GM18873 (cell line): ENCODE data around the gene SAMD4A.
"Not testable (repeated sequence)": the region's sequence is repeated elsewhere in the genome, so short reads cannot be mapped to it uniquely, and the experiment has no call there.

Source experiments
- ATAC-seq: cut with Tn5 transposase; IDR thresholded peaks from one replicate; pipeline ENCODE4 v1.9.1; 2021; ENCODE audit warnings: mild to moderate bottlenecking, moderate library complexity, moderate number of reproducible peaks; ENCODE audit not compliant: unreplicated experiment, low FRiP score

Gene SAMD4A

GRCh38 chr14:54591461-54591860 lies 24.5 kb downstream of the SAMD4A start:
- no peak for ATAC-seq

GRCh38 chr14:54591866-54592265 lies 24.9 kb downstream of the SAMD4A start:
- no peak for ATAC-seq

GRCh38 chr14:54593860-54594259 lies 26.9 kb downstream of the SAMD4A start:
- no peak for ATAC-seq

- no peak for ATAC-seq
These were observed 27.6 kb downstream of the SAMD4A start for GRCh38 chr14:54594537-54594936.

GRCh38 chr14:54597795-54598443 lies 31.0 kb downstream of the SAMD4A start:
- no peak for ATAC-seq

- ATAC-seq, result no peak
These were observed 33.2 kb downstream of the SAMD4A start for GRCh38 chr14:54599966-54600716.

GRCh38 chr14:54600717-54601109 lies 33.8 kb downstream of the SAMD4A start:
- ATAC-seq, result no peak

- no peak for ATAC-seq
These were observed 36.4 kb downstream of the SAMD4A start for GRCh38 chr14:54603362-54603761.

GRCh38 chr14:54606178-54606577 lies 39.2 kb downstream of the SAMD4A start:
- no peak for ATAC-seq

GRCh38 chr14:54606631-54607133 lies 39.8 kb downstream of the SAMD4A start:
- no peak for ATAC-seq

- ATAC-seq, result no peak
These were observed 42.6 kb downstream of the SAMD4A start for GRCh38 chr14:54609576-54609975.

- no peak for ATAC-seq
These were observed 43.4 kb downstream of the SAMD4A start for GRCh38 chr14:54610051-54610977.

GRCh38 chr14:54614296-54614695 lies 47.4 kb downstream of the SAMD4A start:
- no peak for ATAC-seq

GRCh38 chr14:54617467-54617866 lies 50.5 kb downstream of the SAMD4A start:
- no peak for ATAC-seq

- ATAC-seq, result no peak
These were observed 54.8 kb downstream of the SAMD4A start for GRCh38 chr14:54621686-54622085.

GRCh38 chr14:54622192-54622958 lies 55.4 kb downstream of the SAMD4A start:
- peak; percentile 73 for ATAC-seq

GRCh38 chr14:54623279-54624004 lies 56.5 kb downstream of the SAMD4A start:
- no peak for ATAC-seq

- not testable (repeated sequence) for ATAC-seq
These were observed 57.1 kb downstream of the SAMD4A start for GRCh38 chr14:54624005-54624358.

GRCh38 chr14:54625112-54625511 lies 58.2 kb downstream of the SAMD4A start:
- no peak for ATAC-seq

GRCh38 chr14:54627219-54627539 lies 60.3 kb downstream of the SAMD4A start:
- ATAC-seq, result no peak
